B cell (primary cell): Measurements from ENCODE around the gene TMEM143. TPM values are rescaled to one million over a fixed set of nuclear protein-coding genes. Genes with fewer than 3 reads are reported as not detected.

Experiments
- ATAC-seq: fragments of 200-7000 bp; cut with Tn5 transposase; one replicate; pipeline ENCODE4 v1.10.0; 2021; ENCODE audit warnings: low read depth, mild to moderate bottlenecking, moderate number of reproducible peaks, moderate library complexity
- CTCF ChIA-PET: fragments of 350-600 bp; sonication (Branson Sonifier 250); formaldehyde crosslinking; loops from one replicate; lab custom pipeline; 2021; ENCODE audit warnings: antibody characterized with exemption, inconsistent platforms; lab: Charles Lee
- POLR2A ChIA-PET: fragments of 350-600 bp; sonication (Branson Sonifier 250); formaldehyde crosslinking; loops from one replicate; lab custom pipeline; 2021; ENCODE audit warnings: antibody characterized with exemption; lab: Charles Lee
- DNase-seq: peaks from one replicate; pipeline ENCODE4 v3.0.0; 2013
- H2AFZ ChIP-seq: 2 replicates; pipeline ENCODE4 v1.6.1; 2012; ENCODE audit warnings: mild to moderate bottlenecking, low read depth, low read length; ENCODE audit not compliant: insufficient read depth, poor library complexity, severe bottlenecking
- H3K27ac ChIP-seq, 2 donors: 1 replicate in 1 of 2; 2 replicates in 1 of 2; pipeline ENCODE4 v1.5.1; 2012 to 2013; ENCODE audit warnings: low read length in 2 of 2, mild to moderate bottlenecking in 2 of 2, moderate library complexity in 1 of 2
- H3K27me3 ChIP-seq, 4 experiments: fragments of 200-600 bp in 1 of 4; sonication (generic) in 1 of 4; replicated peaks in 1 of 4; 1 replicate in 2 of 4; 2 replicates in 2 of 4; pipeline versions ENCODE4 v1.6.1 to v1.7.0; 2013 to 2016; ENCODE audit warnings: low read length in 3 of 4, mild to moderate bottlenecking in 2 of 4, mixed read lengths in 1 of 4, moderate library complexity in 1 of 4; ENCODE audit not compliant: insufficient read depth in 4 of 4, control insufficient read depth in 3 of 4; ENCODE audit errors: control extremely low read depth in 1 of 4
- H3K36me3 ChIP-seq, 2 experiments: replicated peaks in 1 of 2; 1 replicate in 1 of 2; 2 replicates in 1 of 2; pipeline versions ENCODE4 v1.6.1 to v1.7.1; 2013; ENCODE audit warnings: low read length in 1 of 2; ENCODE audit not compliant: insufficient read depth in 2 of 2, control insufficient read depth in 1 of 2; ENCODE audit errors: control extremely low read depth in 1 of 2, extremely low read depth in 1 of 2
- H3K4me1 ChIP-seq, 2 donors: fragments of 200-600 bp in 1 of 2; sonication (generic) in 1 of 2; 1 replicate in 1 of 2; 2 replicates in 1 of 2; pipeline versions ENCODE4 v1.5.1 to v1.6.1; 2013 to 2017; ENCODE audit warnings: low read length in 2 of 2; ENCODE audit not compliant: control insufficient read depth in 2 of 2, insufficient read depth in 2 of 2
- H3K4me2 ChIP-seq: replicated peaks from 2 replicates; pipeline ENCODE3; 2012; ENCODE audit warnings: mild to moderate bottlenecking, low read depth, low read length; ENCODE audit not compliant: poor library complexity, severe bottlenecking
- H3K4me3 ChIP-seq, 5 experiments: fragments of 200-600 bp in 1 of 5; sonication (generic) in 1 of 5; 1 replicate in 3 of 5; 2 replicates in 2 of 5; pipeline versions ENCODE4 v1.5.1 to v1.7.0; 2011 to 2016; ENCODE audit warnings: low read length in 4 of 5, mild to moderate bottlenecking in 4 of 5, low read depth in 2 of 5, control low read depth in 1 of 5, moderate library complexity in 1 of 5; ENCODE audit not compliant: insufficient read depth in 1 of 5; ENCODE audit errors: control extremely low read depth in 1 of 5, extremely low read depth in 1 of 5
- H3K79me2 ChIP-seq: fragments of 200-600 bp; sonication (generic); one replicate; pipeline ENCODE4 v1.6.0; 2016; ENCODE audit warnings: low read length; ENCODE audit not compliant: control insufficient read depth, insufficient read depth
- H3K9ac ChIP-seq: fragments of 200-600 bp; sonication (generic); 2 replicates; pipeline ENCODE4 v1.6.1; 2017; ENCODE audit warnings: mild to moderate bottlenecking, low read length, moderate library complexity
- H3K9me3 ChIP-seq, 3 donors: one replicate each; pipeline versions ENCODE4 v1.6.1 to v1.7.1; 2013; ENCODE audit warnings: low read length in 2 of 3; ENCODE audit not compliant: control insufficient read depth in 2 of 3, insufficient read depth in 1 of 3; ENCODE audit errors: control extremely low read depth in 1 of 3
- H4K20me1 ChIP-seq: 2 replicates; pipeline ENCODE4 v1.6.0; 2012; ENCODE audit warnings: mild to moderate bottlenecking, low read length; ENCODE audit not compliant: insufficient read depth, control insufficient read depth, poor library complexity, severe bottlenecking
- H3K27ac Mint-ChIP-seq: one replicate; pipeline ENCODE4 v1.8.0; 2021; ENCODE audit warnings: mixed read lengths
- H3K27me3 Mint-ChIP-seq: one replicate; pipeline ENCODE4 v1.8.0; 2021; ENCODE audit warnings: mixed read lengths
- H3K4me1 Mint-ChIP-seq: one replicate; pipeline ENCODE4 v1.8.0; 2021; ENCODE audit warnings: mixed read lengths
- H3K4me3 Mint-ChIP-seq: one replicate; pipeline ENCODE4 v1.8.0; 2021; ENCODE audit warnings: mixed read lengths
- H3K9me3 Mint-ChIP-seq: one replicate; pipeline ENCODE4 v1.8.0; 2022; ENCODE audit warnings: mixed read lengths; ENCODE audit not compliant: insufficient read depth
- CTCF ChIP-seq: fragments of 200-600 bp; IDR thresholded peaks from one replicate; pipeline ENCODE4 v1.8.0; 2022; ENCODE audit warnings: antibody characterized with exemption, mild to moderate bottlenecking
- EZH2 ChIP-seq: IDR thresholded peaks from 2 replicates; pipeline ENCODE4 v1.6.1; 2012; ENCODE audit warnings: borderline replicate concordance, low read depth, mild to moderate bottlenecking, moderate library complexity, low read length; ENCODE audit not compliant: insufficient read depth, poor library complexity, severe bottlenecking
- WGBS: methylation state at CpG from one replicate; pipeline ENCODE4 v1.1.5; 2013; ENCODE audit warnings: missing lambda C conversion rate; ENCODE audit not compliant: insufficient coverage; 5-methylcytosine and 5-hydroxymethylcytosine counted together
- intact Hi-C: fragments of 100-400 bp; cut with micrococcal nuclease; formaldehyde crosslinking; loops from one replicate; pipeline ENCODE4 v1.10.0; 2022
- polyA plus RNA-seq: library from polyadenylated mRNA; depleted of rRNA; stranded (reverse); fragments of >200 nt; gene quantifications from 2 replicates; pipeline ENCODE4 v1.2.3, GENCODE V29; 2012
- total RNA-seq, 2 donors: library from RNA; stranded (reverse); fragments of 120-200 nt in 1 of 2; gene quantifications; 1 replicate in 1 of 2; 2 replicates in 1 of 2; pipeline versions ENCODE4 v1.2.3 to v1.2.4, GENCODE V29; 2013 to 2022

Gene TMEM143
- total and polyA plus RNA-seq, 2 donors (not counting 1 experiment from before 2014, with no cell fraction given): 30.0 to 34.3 TPM

GRCh38 chr19:48391100-48392005 is 27.6 kb upstream of the TMEM143 start, which contains the start of gene KDELR1:
TSS of gene KDELR1 (minus strand) at chr19:48391551. CDS start at chr19:48391358, 193 bp downstream.
- Histone ChIP-seq H3K9ac (peak within 1 kb of the TSS; percentile 90), H3K79me2 (peaks cover 18% of the 10 kb centered on the region), H3K4me1 (peaks cover 39 to 45% of the 10 kb centered on the region in 2 donors), H3K9me3 (peaks cover 0 to 19% (median 0%) of the 10 kb centered on the region in 3 donors), H2AFZ (peak within 1 kb of the TSS; percentile 81), H3K36me3 (peaks cover 0 to 25% of the 10 kb centered on the region in 2 experiments), H4K20me1 (no peaks in the 10 kb centered on the region), H3K27ac (peak within 1 kb of the TSS; percentile 79 to 80), H3K27me3 (peaks cover 0 to 39% (median 23%) of the 10 kb centered on the region in 4 experiments), H3K4me3 (peak within 1 kb of the TSS; percentile 71 to 93 (median 85)), H3K4me2 (peak within 1 kb of the TSS; percentile 93)
- Mint-ChIP-seq H3K4me1 (peaks cover 24% of the 10 kb centered on the region), H3K4me3 (peak within 1 kb of the TSS; percentile 95), H3K27ac (peak within 1 kb of the TSS; percentile 92), H3K9me3 (no peaks in the 10 kb centered on the region), H3K27me3 (peaks cover 25% of the 10 kb centered on the region)
- peak; percentile 88 for TF ChIP-seq CTCF
- TF ChIP-seq EZH2: no peak
- peak; percentile 88 for ATAC-seq
- WGBS: 3% methylated on average over 42 of the region's 42 CpGs
- CTCF ChIA-PET: interaction anchor here (0.5 to 2.2 kb wide), 25 partner anchors 10 to 217 kb away, joined by 3 to 21 read pairs (median 5); partner anchors contain the start of genes SYNGR4 and TMEM143
- POLR2A ChIA-PET: interaction anchor here (0.5 to 1.4 kb wide), 8 partner anchors 27 to 236 kb away, joined by 3 to 12 read pairs (median 4); partner anchors contain the start of genes SYNGR4 and TMEM143
- intact Hi-C loops: loop anchor here (1.0 to 10.0 kb wide), 8 partner anchors 8 to 217 kb away; partner anchors contain the start of genes CYTH2, GRWD1 and SYNGR4
- peak; percentile 86 for DNase-seq
